Colon (tissue), 2 donors: ENCODE results near the gene GPR142.

Experiments
- FAIRE-seq: peaks from 2 replicates; lab custom pipeline; 2012; peaks lifted over from hg19 to GRCh38; lab: Jason Lieb, UNC
- donor health status: control.
- donor health status: control.

The GPR142 gene, protein sequence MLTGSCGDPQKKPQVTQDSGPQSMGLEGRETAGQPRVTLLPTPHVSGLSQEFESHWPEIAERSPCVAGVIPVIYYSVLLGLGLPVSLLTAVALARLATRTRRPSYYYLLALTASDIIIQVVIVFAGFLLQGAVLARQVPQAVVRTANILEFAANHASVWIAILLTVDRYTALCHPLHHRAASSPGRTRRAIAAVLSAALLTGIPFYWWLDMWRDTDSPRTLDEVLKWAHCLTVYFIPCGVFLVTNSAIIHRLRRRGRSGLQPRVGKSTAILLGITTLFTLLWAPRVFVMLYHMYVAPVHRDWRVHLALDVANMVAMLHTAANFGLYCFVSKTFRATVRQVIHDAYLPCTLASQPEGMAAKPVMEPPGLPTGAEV

DNA sequence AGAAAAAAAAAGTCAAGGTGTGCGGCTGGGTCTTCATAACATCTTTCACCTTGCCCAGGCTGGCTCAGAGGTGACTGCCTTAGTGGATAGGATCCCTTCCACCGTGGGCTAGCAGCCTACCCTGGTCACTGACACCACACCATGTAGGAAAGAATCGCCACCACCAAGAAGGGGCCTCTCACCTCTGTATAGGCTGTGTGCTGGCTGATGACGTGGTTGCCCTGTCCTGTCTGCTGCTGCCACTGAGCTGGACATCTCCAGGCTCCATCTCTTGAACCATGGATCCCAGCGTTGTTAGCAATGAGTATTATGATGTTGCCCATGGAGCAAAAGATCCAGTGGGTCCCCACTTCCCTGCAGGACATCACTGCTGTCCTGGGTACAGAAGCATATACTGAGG, at the start of gene GPR142:
GPR142 (plus strand) TSS at position 301 of the 400 bp plus-strand sequence. CDS start 2,035 bp downstream, outside the sequence.
- FAIRE-seq: no peak

DNA sequence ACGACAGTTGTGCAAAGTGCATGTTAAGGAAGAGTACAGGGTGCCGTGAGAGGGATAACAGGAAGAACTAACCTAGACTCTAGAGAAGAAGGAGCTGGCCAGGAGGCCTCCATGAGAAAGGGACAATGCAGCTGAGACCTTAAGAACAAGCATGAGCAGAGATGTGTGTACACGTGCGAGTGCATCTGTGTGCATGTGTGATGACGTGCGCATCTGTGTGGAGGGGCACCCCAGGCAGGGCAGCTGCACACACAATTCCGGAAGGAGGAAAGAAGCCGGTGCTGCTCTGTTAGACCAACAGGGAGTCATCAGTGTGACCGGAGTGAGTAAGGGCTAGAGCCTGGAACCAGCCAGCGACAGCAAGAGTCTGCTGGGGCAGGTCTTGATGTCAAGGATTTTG, 48.9 kb upstream of the GPR142 start:
- FAIRE-seq: no peak

- no peak for FAIRE-seq
These were observed 42.8 kb upstream of the GPR142 start for GRCh38 chr17:74324521-74324920.

DNA sequence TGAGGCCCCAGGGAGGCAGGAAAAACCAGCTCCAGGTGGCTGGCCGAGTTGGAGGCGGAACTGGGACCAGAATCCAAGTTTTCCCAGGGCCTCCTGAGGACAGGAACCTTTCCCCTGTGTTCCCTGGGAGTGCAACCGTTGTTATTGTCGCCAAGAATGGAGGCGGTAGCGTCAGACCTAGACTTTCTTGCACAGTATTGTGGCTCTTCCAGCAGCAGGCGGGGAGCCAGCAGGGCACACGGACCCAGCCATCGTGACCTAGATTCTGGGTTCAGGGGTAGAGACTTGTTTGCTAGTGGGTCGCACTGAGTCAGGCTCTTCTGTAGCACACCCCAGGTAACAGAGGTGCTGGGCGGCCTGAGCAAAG, 41.9 kb upstream of the GPR142 start:
- no peak for FAIRE-seq

- FAIRE-seq: no peak
These were observed 41.4 kb upstream of the GPR142 start, which contains the start of gene KIF19 for GRCh38 chr17:74325743-74326379. KIF19 (plus strand) TSS chr17:74326226; CDS start chr17:74326350, 124 bp downstream.

- no peak for FAIRE-seq
These were observed 40.8 kb upstream of the GPR142 start for GRCh38 chr17:74326506-74326905.

DNA sequence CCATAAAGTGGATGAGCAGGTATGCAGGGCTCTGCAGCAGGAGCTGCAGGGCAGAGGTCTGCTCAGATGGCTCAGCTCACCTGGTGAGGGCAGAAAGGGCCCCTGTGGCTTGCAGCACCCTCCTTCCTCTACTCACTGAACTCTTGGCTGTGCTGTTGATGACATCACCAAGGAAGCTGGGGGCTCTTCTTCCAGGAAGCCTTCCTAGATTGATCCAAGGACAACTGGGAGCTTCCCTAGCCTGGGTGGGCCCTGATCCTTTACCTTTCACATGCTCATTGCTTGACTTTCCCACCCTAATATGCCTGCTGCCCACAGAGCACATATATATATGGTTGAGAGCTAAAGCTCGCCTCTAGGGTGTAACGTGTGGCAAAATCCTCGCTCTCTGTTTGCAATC, 38.8 kb upstream of the GPR142 start:
- FAIRE-seq: no peak

DNA sequence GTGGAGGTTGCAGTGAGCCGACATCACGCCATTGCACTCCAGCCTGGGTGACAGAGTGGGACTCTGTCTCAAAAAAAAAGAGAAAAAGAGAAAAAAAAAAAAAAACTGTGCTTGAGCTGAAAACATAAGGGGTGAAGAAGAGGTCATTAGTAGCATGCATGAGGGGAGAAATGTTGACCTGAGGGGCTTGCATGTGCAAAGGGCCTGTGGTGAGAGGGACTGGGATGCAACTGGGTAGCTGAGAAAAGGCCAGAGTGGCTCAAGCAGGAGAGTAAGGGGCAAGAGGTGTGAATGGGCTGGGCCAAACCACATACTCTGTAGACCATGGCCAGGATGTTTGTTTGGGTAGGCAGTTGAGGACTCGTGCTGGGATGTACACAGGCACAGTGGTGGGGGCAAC, 37.9 kb upstream of the GPR142 start:
- FAIRE-seq: no peak

- FAIRE-seq: no peak
These were observed 36.9 kb upstream of the GPR142 start for GRCh38 chr17:74330446-74330845.

GRCh38 chr17:74332017-74332650, 35.2 kb upstream of the GPR142 start:
- no peak for FAIRE-seq

DNA sequence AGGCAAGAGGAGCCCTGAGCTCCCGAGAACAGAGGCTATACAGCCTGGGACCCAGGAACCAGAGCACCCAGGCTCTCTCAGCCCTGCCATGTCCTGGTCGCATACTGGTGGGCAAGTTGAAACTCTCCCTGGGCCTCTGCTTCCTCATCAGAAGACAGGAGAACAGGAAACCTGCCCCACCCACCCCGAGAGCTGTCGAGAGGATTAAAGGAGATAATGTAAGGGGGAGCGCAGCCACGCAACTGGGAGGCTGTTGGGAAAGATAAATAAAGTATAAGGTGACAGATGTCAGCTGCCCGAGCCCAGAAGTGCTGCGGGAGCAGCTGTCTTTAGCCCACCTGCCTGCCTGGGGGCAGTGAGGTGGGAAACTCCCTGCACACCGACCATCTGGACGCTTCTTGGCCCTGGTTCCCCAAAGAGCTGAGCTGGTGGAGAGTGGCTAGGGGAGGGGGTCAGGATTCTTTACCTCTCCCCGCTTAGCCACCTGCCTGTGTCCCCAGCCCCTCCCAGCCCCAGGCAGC, 34.5 kb upstream of the GPR142 start:
- no peak for FAIRE-seq

GRCh38 chr17:74334393-74335039, 32.8 kb upstream of the GPR142 start:
- no peak for FAIRE-seq

GRCh38 chr17:74335529-74336062, 31.7 kb upstream of the GPR142 start:
- FAIRE-seq: no peak

DNA sequence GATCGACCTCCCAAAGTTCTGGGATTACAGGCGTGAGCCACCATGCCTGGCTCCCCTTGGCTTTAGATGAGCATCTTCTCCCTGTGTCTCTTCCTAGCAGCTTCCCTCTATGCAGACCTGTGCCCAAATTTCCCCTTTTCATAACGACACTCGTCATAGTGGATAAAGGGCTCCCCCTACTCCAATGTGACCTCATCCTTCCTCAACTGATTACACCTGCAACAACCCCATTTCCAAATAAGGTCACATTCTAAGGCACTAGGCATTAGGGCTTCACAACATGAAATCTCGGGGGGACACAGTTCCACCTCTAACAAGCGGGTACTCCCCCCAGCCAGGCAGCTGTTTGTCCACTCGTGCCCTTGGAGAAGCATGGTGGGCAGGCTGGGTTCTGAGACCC, 31.0 kb upstream of the GPR142 start:
- no peak for FAIRE-seq

DNA sequence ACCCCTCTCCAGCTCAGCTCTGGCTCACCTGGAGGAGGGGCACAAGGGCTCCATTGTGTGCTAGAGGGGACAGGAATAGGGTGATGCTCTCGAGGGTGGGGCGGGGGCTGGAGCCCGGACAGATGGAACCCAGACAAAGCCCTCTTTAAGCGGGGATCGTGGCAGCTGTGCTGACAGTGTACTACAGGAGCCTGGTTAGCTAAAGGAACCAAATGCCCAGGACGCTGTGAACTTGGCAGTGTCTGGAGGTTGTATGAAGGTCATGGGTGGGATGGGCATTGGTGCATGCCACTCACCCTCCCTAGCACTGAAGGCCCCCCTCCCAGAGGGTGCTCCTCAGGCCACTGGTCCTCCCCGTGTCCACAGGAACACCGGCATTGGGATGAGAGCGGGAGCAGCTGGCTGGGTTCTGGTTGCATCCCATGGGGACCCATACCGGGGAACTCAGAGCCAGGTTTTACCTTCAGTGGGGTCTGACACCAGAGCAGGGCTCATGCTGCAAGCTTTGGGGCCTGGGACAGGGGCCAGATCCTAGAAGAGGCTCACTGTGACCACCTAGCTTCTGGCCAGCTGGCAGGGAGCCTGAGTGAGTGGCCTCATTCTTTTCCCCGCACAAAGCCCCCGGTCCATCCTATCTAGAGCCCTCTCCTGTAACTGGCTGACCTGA, 29.3 kb upstream of the GPR142 start:
- no peak for FAIRE-seq

DNA sequence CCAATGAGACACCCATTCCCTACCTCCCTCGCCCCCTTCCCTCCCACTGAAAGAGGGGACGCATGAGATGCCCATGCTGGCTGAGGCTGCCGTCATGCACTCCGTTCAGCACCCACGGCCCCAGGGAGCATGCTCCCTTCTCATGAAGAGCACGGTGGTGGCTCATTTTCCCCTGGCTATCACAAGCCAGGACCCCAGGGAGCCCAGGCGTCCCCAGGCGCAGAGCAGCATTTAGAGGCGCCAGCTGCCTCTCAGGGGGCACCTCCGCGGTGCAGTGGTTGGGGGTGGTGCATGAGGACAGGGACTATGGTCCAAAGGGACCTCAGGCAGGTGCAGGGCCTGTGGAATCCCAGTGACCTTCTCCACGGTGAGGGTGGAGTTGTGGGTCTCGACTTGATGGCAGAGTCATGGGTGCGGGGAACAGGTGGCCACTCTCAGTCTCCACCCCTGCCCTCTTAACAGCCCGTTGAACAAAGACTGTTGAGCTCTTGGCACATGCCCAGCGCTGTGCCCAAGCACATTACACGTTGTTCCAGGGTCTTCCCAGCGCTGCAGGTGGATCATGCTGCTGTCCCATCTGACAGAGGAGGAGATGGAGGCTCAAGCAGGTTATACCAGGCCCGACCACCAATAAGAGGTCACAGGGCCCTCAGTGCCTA, 27.6 kb upstream of the GPR142 start:
- FAIRE-seq: no peak

DNA sequence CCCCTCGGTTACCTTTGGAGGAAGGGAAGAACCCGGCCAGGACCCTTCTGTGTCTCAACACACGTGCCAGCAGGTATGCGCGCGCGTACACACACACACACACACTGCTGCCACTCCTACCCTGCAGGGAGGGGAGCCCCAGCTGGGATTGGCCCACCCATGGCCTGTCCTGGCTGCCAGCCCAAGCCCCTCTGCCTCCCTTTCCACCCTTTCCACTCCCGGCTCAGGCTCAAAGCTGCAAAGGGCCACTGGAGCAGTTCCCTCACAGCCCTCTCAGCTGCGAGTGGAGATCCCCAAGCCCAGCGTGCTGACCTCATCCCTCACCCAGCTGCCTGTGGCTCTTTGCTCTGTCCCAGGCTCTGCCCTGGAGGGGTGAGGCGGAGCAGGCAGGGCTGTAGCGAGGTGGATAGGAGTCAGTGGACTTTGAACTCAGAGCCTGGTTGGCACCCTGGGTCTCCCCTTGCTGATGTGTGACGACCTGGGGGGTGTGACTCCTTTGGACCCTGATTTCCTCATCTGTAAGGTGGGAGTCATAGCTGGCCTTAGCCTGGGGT, 26.8 kb upstream of the GPR142 start:
- FAIRE-seq: no peak

GRCh38 chr17:74342224-74342623, 25.1 kb upstream of the GPR142 start:
- no peak for FAIRE-seq

DNA sequence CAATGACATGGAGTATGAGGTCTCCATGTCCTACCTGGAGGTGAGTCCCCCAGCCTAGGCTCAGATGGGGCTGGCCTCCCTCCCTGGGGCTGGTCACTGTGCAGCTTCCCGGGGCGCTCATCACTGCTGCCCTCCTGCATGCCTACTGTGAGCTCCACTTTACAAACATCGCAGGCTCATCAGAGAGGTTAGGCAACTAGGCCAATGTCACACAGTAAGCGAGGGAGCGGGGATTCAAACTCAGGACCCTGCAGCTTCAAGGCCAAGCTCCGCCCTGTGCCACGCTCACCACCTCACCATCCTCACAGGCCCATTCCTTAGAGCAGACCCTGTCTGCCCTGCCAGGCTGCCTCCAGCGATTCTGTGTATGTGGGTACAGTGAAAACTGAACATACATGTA, 24.2 kb upstream of the GPR142 start:
- no peak for FAIRE-seq

DNA sequence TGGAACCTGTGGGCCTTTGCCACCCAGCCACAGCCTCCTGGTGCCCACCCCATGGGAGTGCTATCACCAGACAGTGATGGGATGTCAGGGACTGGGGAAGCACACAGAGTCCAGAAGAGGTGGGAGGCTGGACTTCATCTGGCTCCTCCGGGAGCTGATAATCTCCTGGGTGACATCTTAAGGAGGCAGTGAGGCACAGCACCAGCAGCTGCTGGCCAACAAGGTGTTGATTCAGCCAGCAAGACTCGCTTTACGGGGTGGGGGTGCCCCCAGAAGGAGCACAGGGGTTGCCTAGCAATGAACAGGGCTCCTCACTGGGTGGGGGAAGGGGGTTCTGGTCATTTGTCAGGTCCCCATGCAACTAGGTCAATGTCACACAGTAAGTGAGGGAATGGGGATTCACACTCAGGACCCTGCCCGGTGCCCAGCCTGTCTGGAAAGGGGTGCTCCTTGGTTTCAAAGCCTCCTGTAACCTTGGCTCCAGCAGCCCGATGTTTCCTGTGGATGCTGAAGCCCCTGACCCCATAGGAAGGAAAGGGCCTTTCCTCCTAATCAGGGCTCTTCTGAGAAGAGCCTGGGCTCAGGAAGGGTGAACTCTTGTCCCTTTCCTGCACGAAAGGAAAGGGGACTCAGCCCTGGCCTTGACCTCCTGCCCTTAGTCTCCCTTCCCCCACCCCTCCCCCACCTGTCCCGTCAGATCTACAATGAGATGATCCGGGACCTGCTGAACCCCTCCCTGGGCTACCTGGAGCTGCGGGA, 23.6 kb upstream of the GPR142 start:
- no peak for FAIRE-seq
